GM23338 (cell line): Measurements from ENCODE around the gene GOLT1A. TPM values are rescaled to one million over a fixed set of nuclear protein-coding genes. Genes with fewer than 3 reads are reported as not detected.

ENCODE experiments used
- ATAC-seq: fragments of 200-7000 bp; cut with Tn5 transposase; 3 replicates; pipeline ENCODE4 v1.9.1; 2020
- DNase-seq: peaks from one replicate; pipeline ENCODE4 v3.0.0-alpha.2; 2015; ENCODE audit warnings: low spot score
- H2AFZ ChIP-seq: fragments of 200-600 bp; sonication (generic); 2 replicates; pipeline ENCODE4 v1.8.0; 2016; ENCODE audit warnings: antibody characterized with exemption, mild to moderate bottlenecking, moderate library complexity
- H3F3A ChIP-seq: fragments of 200-600 bp; sonication (generic); replicated peaks from 2 replicates; pipeline ENCODE4 v1.8.0; 2017; ENCODE audit warnings: antibody characterized with exemption, mixed run types, low read depth
- H3K27ac ChIP-seq: fragments of 200-600 bp; sonication (generic); 2 replicates; pipeline ENCODE4 v1.6.1; 2016; ENCODE audit warnings: low read depth
- H3K27me3 ChIP-seq: fragments of 200-600 bp; sonication (generic); 2 replicates; pipeline ENCODE4 v1.8.0; 2016; ENCODE audit warnings: mild to moderate bottlenecking, mixed run types, moderate library complexity; ENCODE audit not compliant: insufficient read depth
- H3K36me3 ChIP-seq: fragments of 200-600 bp; sonication (generic); 2 replicates; pipeline ENCODE4 v1.8.0; 2016; ENCODE audit warnings: mild to moderate bottlenecking; ENCODE audit not compliant: insufficient read depth
- H3K4me1 ChIP-seq: fragments of 200-600 bp; sonication (generic); 2 replicates; pipeline ENCODE4 v1.8.0; 2016; ENCODE audit warnings: mild to moderate bottlenecking, moderate library complexity; ENCODE audit not compliant: insufficient read depth
- H3K4me2 ChIP-seq: fragments of 200-600 bp; sonication (generic); 2 replicates; pipeline ENCODE4 v1.7.1; 2017; ENCODE audit warnings: mixed run types
- H3K4me3 ChIP-seq: fragments of 200-600 bp; sonication (generic); 2 replicates; pipeline ENCODE4 v1.6.1; 2016; ENCODE audit warnings: mixed run types
- H3K79me2 ChIP-seq: fragments of 200-600 bp; sonication (generic); replicated peaks from 2 replicates; pipeline ENCODE4 v1.8.0; 2017; ENCODE audit warnings: mild to moderate bottlenecking; ENCODE audit not compliant: insufficient read depth
- H3K9me2 ChIP-seq: fragments of 200-600 bp; sonication (generic); 2 replicates; pipeline ENCODE4 v1.8.0; 2017; ENCODE audit not compliant: insufficient read depth
- H4K20me1 ChIP-seq: fragments of 200-600 bp; sonication (generic); replicated peaks from 2 replicates; pipeline ENCODE4 v1.8.0; 2017; ENCODE audit warnings: mild to moderate bottlenecking; ENCODE audit not compliant: insufficient read depth
- H3K27ac Mint-ChIP-seq: 2 replicates; pipeline ENCODE4 v1.8.0; 2020; ENCODE audit warnings: inconsistent platforms, mild to moderate bottlenecking, moderate library complexity, mixed read lengths
- H3K27me3 Mint-ChIP-seq: 3 replicates; pipeline ENCODE4 v1.8.0; 2022; ENCODE audit warnings: low read depth, mild to moderate bottlenecking, moderate library complexity, mixed read lengths, inconsistent platforms; ENCODE audit not compliant: insufficient read depth, poor library complexity
- H3K36me3 Mint-ChIP-seq: 3 replicates; pipeline ENCODE4 v1.8.0; 2021; ENCODE audit warnings: low read depth, mild to moderate bottlenecking, inconsistent platforms, moderate library complexity, mixed read lengths
- H3K4me1 Mint-ChIP-seq: 3 replicates; pipeline ENCODE4 v1.8.0; 2020; ENCODE audit warnings: mild to moderate bottlenecking, inconsistent platforms, mixed read lengths
- H3K4me3 Mint-ChIP-seq: 3 replicates; pipeline ENCODE4 v1.8.0; 2021; ENCODE audit warnings: moderate library complexity, mild to moderate bottlenecking, inconsistent platforms, mixed read lengths
- H3K9me3 Mint-ChIP-seq: 3 replicates; pipeline ENCODE4 v1.8.0; 2020; ENCODE audit warnings: moderate library complexity, mild to moderate bottlenecking, inconsistent platforms, mixed read lengths
- CREB1 ChIP-seq: fragments of 250-450 bp; sonication (Bioruptor Pico); IDR thresholded peaks from 2 replicates; pipeline ENCODE4 v1.5.0; 2020; ENCODE audit warnings: low read depth, mild to moderate bottlenecking, moderate library complexity
- CTCF ChIP-seq, 2 experiments: fragments of 200-600 bp in 1 of 2; sonication (generic) in 1 of 2; conservative IDR thresholded peaks; 2 replicates each; pipeline versions ENCODE4 v1.5.1 to v1.6.1; 2016 to 2017; ENCODE audit warnings: antibody characterized with exemption in 2 of 2, low read depth in 2 of 2, mild to moderate bottlenecking in 2 of 2, moderate library complexity in 1 of 2
- ETS1 ChIP-seq: IDR thresholded peaks from 2 replicates; pipeline ENCODE4 v1.6.1; 2016; ENCODE audit warnings: antibody characterized with exemption
- EZH2 ChIP-seq: fragments of 200-600 bp; sonication (generic); IDR thresholded peaks from one replicate; pipeline ENCODE4 v1.8.0; 2017; ENCODE audit warnings: antibody characterized with exemption, mild to moderate bottlenecking, low read depth; ENCODE audit not compliant: unreplicated experiment
- EZH2phosphoT487 ChIP-seq: fragments of 200-600 bp; sonication (generic); IDR thresholded peaks from one replicate; pipeline ENCODE4 v1.8.1; 2018; ENCODE audit warnings: antibody characterized with exemption; ENCODE audit not compliant: unreplicated experiment
- JUNB ChIP-seq: IDR thresholded peaks from one replicate; pipeline ENCODE4 v1.6.1; 2016; ENCODE audit warnings: antibody characterized with exemption; ENCODE audit not compliant: unreplicated experiment
- NANOG ChIP-seq: IDR thresholded peaks from 2 replicates; pipeline ENCODE4 v1.6.1; 2016; ENCODE audit warnings: antibody characterized with exemption, borderline replicate concordance
- POLR2AphosphoS5 ChIP-seq: IDR thresholded peaks from 2 replicates; pipeline ENCODE4 v1.6.1; 2016; ENCODE audit warnings: antibody characterized with exemption, low read depth
- REST ChIP-seq: IDR thresholded peaks from one replicate; pipeline ENCODE4 v1.6.1; 2018; ENCODE audit warnings: antibody characterized with exemption; ENCODE audit not compliant: unreplicated experiment
- STAT1 ChIP-seq: IDR thresholded peaks from one replicate; pipeline ENCODE4 v1.6.1; 2016; ENCODE audit warnings: antibody characterized with exemption; ENCODE audit not compliant: unreplicated experiment
- ZNF114 ChIP-seq: fragments of 250-450 bp; sonication (Bioruptor Pico); IDR thresholded peaks from 2 replicates; pipeline ENCODE4 v1.5.0; 2020; ENCODE audit warnings: mild to moderate bottlenecking, moderate library complexity
- ZNF331 ChIP-seq: fragments of 250-450 bp; sonication (Bioruptor Pico); IDR thresholded peaks from 2 replicates; pipeline ENCODE4 v1.5.0; 2020; ENCODE audit warnings: low read depth, mild to moderate bottlenecking, moderate library complexity
- polyA plus RNA-seq: library from polyadenylated mRNA; unstranded; fragments of >200 nt; fragmentation: Nextera tagmentation; extraction: Ambion mirVana; gene quantifications from 2 replicates; pipeline ENCODE4 v1.2.1, GENCODE V29; 2016
- total RNA-seq: library from RNA; depleted of rRNA; stranded (reverse); fragments of >200 nt; shearing (Covaris generic); gene quantifications from 2 replicates; pipeline ENCODE4 v1.2.3, GENCODE V29; 2014

GOLT1A gene
- total and polyA plus RNA-seq, 2 experiments from 2014 or later, result 3.0 to 7.2 TPM

- TF ChIP-seq REST (no peak), ZNF114 (CRISPR knock-in tag) (no peak), ETS1 (no peak), EZH2phosphoT487 (no peak), STAT1 (no peak), ZNF331 (CRISPR knock-in tag) (no peak), CREB1 (CRISPR knock-in tag) (no peak), POLR2AphosphoS5 (no peak), JUNB (no peak)
Measured at GRCh38 chr1:204251926-204252689, 38.3 kb upstream of the GOLT1A start (continued).

GRCh38 chr1:204251286-204251685 lies 37.5 kb upstream of the GOLT1A start:
- Mint-ChIP-seq H3K27me3 (peaks cover 8% of the 10 kb centered on the region), H3K27ac (no peak overlapping the region), H3K36me3 (peaks cover 16% of the 10 kb centered on the region; the same call in 1 of the 3 replicates), H3K4me3 (no peak overlapping the region), H3K4me1 (peaks cover 56% of the 10 kb centered on the region), H3K9me3 (no peaks in the 10 kb centered on the region)
- H4K20me1 ChIP-seq, result no peaks in the 10 kb centered on the region
- H3K36me3 ChIP-seq, result no peaks in the 10 kb centered on the region
- ATAC-seq (no peak), DNase-seq (no peak)
- H2AFZ ChIP-seq, result no peak overlapping the region
- H3K79me2 ChIP-seq, result no peaks in the 10 kb centered on the region
- H3K4me1 ChIP-seq, result peaks cover 32% of the 10 kb centered on the region
- H3F3A ChIP-seq, result peaks cover 5% of the 10 kb centered on the region; the same call in 1 of the 2 replicates
- no peaks in the 10 kb centered on the region for H3K27me3 ChIP-seq
- no peaks in the 10 kb centered on the region for H3K9me2 ChIP-seq
- H3K4me2 ChIP-seq, result no peak overlapping the region
- H3K4me3 ChIP-seq, result no peak overlapping the region
- no peak overlapping the region for H3K27ac ChIP-seq
- TF ChIP-seq JUNB, result no peak
- no peak for TF ChIP-seq EZH2
- TF ChIP-seq STAT1, result no peak
- TF ChIP-seq CREB1 (CRISPR knock-in tag), result no peak
- no peak for TF ChIP-seq NANOG
- no peak for TF ChIP-seq ETS1
- no peak for TF ChIP-seq CTCF (conservative IDR thresholded peaks at IDR 0.05; ENCODE audit: low read depth in 2 of 2)
- no peak for TF ChIP-seq EZH2phosphoT487
- no peak for TF ChIP-seq ZNF331 (CRISPR knock-in tag)
- no peak for TF ChIP-seq ZNF114 (CRISPR knock-in tag)
